GM18907 (cell line): Measurements from ENCODE around the gene ATP2A2.
"Not testable (repeated sequence)": the region's sequence is repeated elsewhere in the genome, so short reads cannot be mapped to it uniquely, and the experiment has no call there.

Experiments used
- ATAC-seq: cut with Tn5 transposase; IDR thresholded peaks from one replicate; pipeline ENCODE4 v1.9.1; 2021; ENCODE audit warnings: mild to moderate bottlenecking, moderate library complexity; ENCODE audit not compliant: unreplicated experiment

Gene ATP2A2

GRCh38 chr12:110280779-110281548, at the start of gene ATP2A2:
TSS of gene ATP2A2 (plus strand) at chr12:110281247. CDS start at chr12:110281790, 543 bp downstream.
- peak; percentile 73 for ATAC-seq

- ATAC-seq: no peak
Measured at GRCh38 chr12:110233212-110233903, 47.7 kb upstream of the ATP2A2 start.

DNA sequence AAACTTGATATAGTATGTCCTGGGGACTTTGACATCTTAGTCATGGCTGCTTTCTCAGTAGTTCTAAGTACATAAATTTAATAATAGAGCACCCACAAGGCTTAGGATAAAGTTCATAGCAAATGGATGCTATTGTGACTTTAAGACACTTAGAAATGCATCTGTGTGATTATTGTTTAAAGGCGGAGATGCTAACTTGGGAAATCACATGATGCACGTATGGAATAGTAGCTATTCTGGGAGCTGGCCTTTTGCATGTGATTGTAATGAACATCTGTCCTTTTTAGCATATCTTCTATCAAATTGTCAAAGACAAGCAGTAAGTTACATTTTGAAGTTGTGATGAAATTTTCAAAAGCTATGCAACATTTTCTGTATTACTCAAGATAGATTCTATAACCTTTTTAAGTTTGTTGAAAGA, 46.7 kb upstream of the ATP2A2 start:
- no peak for ATAC-seq

GRCh38 chr12:110234755-110235154, 46.3 kb upstream of the ATP2A2 start:
- ATAC-seq: no peak

- no peak for ATAC-seq
Measured at GRCh38 chr12:110235383-110235782, 45.7 kb upstream of the ATP2A2 start.

DNA sequence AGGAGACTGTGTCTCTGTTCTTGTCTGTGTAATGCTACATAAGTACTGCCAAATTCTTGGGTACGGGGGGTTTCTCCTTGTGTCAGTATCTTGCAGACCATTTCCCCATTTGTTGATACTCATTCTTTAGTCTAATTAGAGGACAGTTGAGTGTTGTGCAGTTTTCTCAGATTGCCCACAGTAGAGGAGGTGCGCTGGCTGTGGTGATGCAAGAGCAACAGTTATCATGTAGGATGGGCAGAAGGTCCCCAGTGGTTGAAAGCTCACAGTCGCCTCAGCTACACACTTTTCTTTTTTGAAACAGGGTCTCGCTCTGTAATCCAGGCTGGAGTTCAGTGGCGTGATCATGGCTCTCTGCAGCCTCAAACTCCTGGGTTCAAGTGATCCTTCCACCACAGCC, 37.8 kb upstream of the ATP2A2 start:
- no peak for ATAC-seq

- no peak for ATAC-seq
Measured at GRCh38 chr12:110244372-110244771, 36.7 kb upstream of the ATP2A2 start.

DNA sequence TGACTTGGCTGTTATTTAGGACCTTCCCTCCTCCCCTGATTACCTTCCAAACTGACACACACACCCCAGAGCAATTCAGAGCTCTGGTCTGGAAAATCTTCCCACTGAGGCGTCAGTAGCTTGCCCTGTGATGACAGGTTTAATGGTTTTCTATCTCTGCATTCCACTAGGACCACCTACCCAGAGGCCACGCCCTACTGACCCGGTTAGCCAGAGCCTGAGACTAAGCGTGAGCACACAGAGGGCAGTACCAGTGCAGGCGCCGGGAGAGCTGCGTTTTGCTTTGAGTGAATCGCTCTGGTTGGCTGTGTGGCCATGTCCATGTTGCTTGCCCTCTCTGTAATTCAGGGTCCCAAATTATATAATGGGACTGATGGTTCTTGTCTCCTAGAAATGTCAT, 36.2 kb upstream of the ATP2A2 start:
- ATAC-seq: no peak

DNA sequence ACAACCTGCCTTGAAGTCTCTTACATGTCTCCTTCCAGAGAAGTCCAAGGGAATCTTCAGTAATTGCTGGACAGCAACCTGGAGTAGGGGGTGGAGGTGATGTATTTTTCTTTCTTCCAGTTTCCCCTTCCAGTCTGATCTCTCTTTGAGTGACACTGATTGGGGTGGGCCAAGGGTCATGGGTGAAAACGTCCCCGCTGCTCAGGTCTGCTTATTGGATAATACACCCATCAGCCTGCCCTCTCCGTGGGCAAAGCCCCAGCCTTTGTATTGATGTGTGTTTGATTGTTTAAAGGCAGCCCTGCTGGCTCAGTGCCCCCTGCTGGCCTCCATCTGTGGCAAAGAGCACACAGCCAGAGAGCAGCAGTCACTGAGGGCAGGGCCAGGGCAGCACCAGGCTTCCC, 35.7 kb upstream of the ATP2A2 start:
- no peak for ATAC-seq

- no peak for ATAC-seq
Measured at GRCh38 chr12:110246636-110247339, 34.3 kb upstream of the ATP2A2 start.

DNA sequence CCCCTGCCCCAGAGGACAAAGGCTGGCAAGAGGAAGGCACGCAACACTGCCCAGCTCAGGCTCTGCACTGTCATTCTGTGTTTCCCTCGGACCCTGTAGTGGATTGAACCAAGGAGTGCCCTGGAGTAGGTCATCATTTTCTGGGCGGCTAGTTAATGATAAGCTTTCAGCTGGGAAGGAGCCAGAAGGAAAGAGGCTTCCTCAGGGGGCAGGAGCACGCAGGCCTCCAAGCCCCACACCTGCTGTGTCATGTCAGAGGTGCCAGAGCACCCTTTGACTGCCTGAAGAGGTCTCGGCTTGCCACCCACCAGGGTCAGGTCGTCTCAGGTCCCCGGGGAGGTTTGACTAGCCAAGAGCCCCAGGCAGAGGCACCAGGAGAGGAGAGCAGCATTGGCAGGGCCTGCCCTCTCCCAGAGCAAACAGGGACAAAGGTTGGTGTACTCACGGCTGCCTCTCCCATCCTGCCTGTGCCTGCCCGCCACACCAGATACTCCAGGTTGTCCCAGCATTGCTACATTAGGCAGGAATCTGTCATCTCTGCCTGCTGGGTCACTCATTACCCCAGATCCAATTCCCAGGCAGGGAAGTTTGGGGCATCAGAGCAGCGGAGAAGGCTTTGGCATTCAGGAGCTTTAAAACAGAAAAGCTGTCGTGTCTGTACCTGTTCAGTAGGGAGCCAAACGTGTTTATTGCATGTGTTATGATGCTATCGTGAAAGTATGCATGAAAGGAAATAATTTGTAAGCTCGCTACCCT, 33.5 kb upstream of the ATP2A2 start:
- no peak for ATAC-seq

DNA sequence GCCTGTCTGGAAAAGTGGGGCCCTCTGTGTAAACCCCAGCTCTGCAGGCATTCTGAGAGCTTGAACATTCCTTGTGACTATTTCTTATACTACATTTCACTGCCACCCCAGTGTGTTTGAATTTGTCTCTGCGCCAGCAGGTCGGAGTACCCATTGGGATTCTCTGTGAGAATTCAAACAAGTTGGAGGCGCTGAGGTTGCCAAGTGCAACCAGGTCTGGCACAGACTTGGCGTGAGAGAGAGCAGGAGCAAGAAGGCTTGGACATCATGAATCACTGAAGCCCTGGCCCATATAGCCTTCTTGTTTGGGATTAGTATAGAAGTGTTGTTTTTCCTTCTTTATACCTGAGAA, 33.0 kb upstream of the ATP2A2 start:
- no peak for ATAC-seq

- ATAC-seq: no peak
Measured at GRCh38 chr12:110249105-110249504, 31.9 kb upstream of the ATP2A2 start.

DNA sequence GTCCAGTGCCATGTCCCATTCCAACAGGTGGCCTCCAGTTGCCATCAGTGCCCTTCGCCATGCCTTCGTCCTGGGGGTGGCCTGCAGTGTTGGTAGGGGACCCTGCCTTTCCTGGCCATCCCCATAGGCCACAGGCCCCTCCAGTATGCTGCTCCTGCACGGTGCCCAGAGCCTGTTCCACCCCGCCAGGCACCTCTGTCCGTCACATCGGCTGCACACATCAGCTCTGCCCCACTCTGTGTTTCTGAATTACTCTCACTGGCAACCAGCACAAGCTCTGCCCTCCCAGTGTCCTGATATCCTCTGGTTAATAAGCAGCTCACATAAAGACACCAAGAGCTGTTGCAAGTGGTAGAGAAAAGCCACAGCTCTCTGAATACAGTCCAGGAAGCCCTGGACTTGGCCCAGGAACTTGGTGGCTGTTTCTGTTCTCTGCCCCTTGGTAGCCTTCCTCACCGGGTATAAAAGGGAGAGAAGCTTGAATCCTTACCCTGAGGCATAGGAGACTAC, 31.3 kb upstream of the ATP2A2 start:
- peak; percentile 65 for ATAC-seq

- no peak for ATAC-seq
Measured at GRCh38 chr12:110251381-110251780, 29.7 kb upstream of the ATP2A2 start.

DNA sequence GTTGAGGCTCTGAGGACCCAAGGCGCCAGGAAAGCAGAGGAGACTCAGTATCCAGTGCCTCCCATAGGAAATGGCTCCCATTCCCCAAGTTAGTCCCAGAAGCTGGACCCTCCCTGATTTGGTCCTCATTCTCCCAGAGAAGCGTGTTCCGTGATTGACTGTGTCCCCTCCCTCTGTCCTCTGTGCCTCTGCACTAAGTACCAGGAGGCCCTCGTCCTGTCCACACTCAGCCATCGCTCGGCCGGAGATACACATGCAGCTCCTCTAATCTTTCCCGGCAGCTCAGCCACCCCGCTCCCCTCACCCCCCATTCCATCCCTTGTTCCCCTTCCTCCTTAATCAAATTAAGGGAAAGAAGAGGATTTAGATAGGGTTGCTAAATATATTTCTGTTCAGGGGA, 28.3 kb upstream of the ATP2A2 start:
- ATAC-seq: no peak

GRCh38 chr12:110253176-110253575, 27.9 kb upstream of the ATP2A2 start:
- ATAC-seq: no peak

GRCh38 chr12:110254971-110255540, 26.0 kb upstream of the ATP2A2 start:
- ATAC-seq: no peak

- not testable (repeated sequence) for ATAC-seq
Measured at GRCh38 chr12:110255890-110256456, 25.1 kb upstream of the ATP2A2 start.

DNA sequence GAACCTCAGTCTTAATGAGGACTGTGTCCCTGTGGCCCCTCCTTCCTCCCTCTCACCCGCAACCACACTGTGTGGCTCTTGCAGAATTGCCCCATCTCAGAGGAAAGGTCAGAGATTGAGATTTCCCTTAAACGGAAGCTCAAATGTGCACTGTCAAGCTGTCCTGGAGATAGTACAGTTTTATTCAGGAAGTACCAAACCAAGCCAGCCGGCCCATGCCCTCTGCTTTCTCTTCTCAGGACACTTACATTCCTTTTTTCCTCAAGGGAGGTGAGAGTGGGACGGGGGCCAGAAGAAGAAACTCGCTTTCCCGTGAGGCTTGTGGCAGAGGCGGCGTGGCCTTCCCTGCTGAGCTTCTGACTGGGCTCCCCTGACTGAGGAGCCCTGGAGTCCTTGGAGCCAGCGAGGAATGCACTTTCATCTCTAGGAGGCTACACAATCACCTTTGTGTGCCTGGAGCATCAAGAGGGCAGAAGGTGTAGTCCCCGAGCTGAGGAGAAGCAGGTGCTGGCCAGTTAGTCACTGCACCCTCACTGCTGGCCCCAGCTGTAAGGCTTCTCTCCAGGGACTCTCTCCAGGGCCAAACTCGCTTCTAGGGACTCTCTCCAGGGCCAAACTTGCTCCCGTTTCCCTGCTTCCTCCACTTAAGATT, 24.1 kb upstream of the ATP2A2 start:
- no peak for ATAC-seq
